ENCODE results near the gene SLC10A2. TPM values are rescaled to one million over a fixed set of nuclear protein-coding genes. Genes with fewer than 3 reads are reported as not detected.

SLC10A2 gene
- total RNA-seq, 1 donor from 2014 or later = not detected

- H3K4me1 Mint-ChIP-seq (ENCODE audit: unreplicated experiment) = no peaks in the 10 kb centered on the region
- H3K27ac Mint-ChIP-seq (ENCODE audit: unreplicated experiment) = no peak overlapping the region
- H3K4me3 Mint-ChIP-seq (ENCODE audit: unreplicated experiment) = no peak overlapping the region
- DNase-seq (ENCODE audit: low spot score) = no peak
- no peaks in the 10 kb centered on the region for H3K9me3 Mint-ChIP-seq (ENCODE audit: unreplicated experiment)
- H3K27me3 Mint-ChIP-seq (ENCODE audit: unreplicated experiment) = no peaks in the 10 kb centered on the region
- TF ChIP-seq, protein P1, sequence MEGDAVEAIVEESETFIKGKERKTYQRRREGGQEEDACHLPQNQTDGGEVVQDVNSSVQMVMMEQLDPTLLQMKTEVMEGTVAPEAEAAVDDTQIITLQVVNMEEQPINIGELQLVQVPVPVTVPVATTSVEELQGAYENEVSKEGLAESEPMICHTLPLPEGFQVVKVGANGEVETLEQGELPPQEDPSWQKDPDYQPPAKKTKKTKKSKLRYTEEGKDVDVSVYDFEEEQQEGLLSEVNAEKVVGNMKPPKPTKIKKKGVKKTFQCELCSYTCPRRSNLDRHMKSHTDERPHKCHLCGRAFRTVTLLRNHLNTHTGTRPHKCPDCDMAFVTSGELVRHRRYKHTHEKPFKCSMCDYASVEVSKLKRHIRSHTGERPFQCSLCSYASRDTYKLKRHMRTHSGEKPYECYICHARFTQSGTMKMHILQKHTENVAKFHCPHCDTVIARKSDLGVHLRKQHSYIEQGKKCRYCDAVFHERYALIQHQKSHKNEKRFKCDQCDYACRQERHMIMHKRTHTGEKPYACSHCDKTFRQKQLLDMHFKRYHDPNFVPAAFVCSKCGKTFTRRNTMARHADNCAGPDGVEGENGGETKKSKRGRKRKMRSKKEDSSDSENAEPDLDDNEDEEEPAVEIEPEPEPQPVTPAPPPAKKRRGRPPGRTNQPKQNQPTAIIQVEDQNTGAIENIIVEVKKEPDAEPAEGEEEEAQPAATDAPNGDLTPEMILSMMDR (IDR thresholded peaks at IDR 0.05; ENCODE audit: unreplicated experiment) = no peak
- H3K36me3 Mint-ChIP-seq (ENCODE audit: low read depth, unreplicated experiment) = no peaks in the 10 kb centered on the region
These were observed 2.6 kb upstream of the SLC10A2 start for GRCh38 chr13:103068836-103069235.

GRCh38 chr13:103067751-103068555 is 1.7 kb upstream of the SLC10A2 start:
- TF ChIP-seq, protein P1 (IDR thresholded peaks at IDR 0.05; ENCODE audit: unreplicated experiment) = no peak
- no peaks in the 10 kb centered on the region for H3K4me1 Mint-ChIP-seq (ENCODE audit: unreplicated experiment)
- no peaks in the 10 kb centered on the region for H3K9me3 Mint-ChIP-seq (ENCODE audit: unreplicated experiment)
- no peak overlapping the region for H3K27ac Mint-ChIP-seq (ENCODE audit: unreplicated experiment)
- no peak overlapping the region for H3K4me3 Mint-ChIP-seq (ENCODE audit: unreplicated experiment)
- DNase-seq (ENCODE audit: low spot score) = no peak
- H3K36me3 Mint-ChIP-seq (ENCODE audit: low read depth, unreplicated experiment) = no peaks in the 10 kb centered on the region
- no peaks in the 10 kb centered on the region for H3K27me3 Mint-ChIP-seq (ENCODE audit: unreplicated experiment)

GRCh38 chr13:103066781-103067345 is 646 bp upstream of the SLC10A2 start:
- Mint-ChIP-seq H3K9me3 (ENCODE audit: unreplicated experiment) (no peaks in the 10 kb centered on the region), H3K36me3 (ENCODE audit: low read depth, unreplicated experiment) (no peaks in the 10 kb centered on the region), H3K4me3 (ENCODE audit: unreplicated experiment) (no peak overlapping the region), H3K27me3 (ENCODE audit: unreplicated experiment) (no peaks in the 10 kb centered on the region), H3K27ac (ENCODE audit: unreplicated experiment) (no peak overlapping the region), H3K4me1 (ENCODE audit: unreplicated experiment) (peaks cover 4% of the 10 kb centered on the region)
- DNase-seq (ENCODE audit: low spot score) = no peak
- TF ChIP-seq, protein P1 (IDR thresholded peaks at IDR 0.05; ENCODE audit: unreplicated experiment) = no peak

GRCh38 chr13:103063376-103063775 is 2.8 kb downstream of the SLC10A2 start:
- Mint-ChIP-seq H3K4me1 (ENCODE audit: unreplicated experiment) (peaks cover 4% of the 10 kb centered on the region), H3K9me3 (ENCODE audit: unreplicated experiment) (no peaks in the 10 kb centered on the region), H3K27me3 (ENCODE audit: unreplicated experiment) (peaks cover 4% of the 10 kb centered on the region), H3K36me3 (ENCODE audit: low read depth, unreplicated experiment) (no peaks in the 10 kb centered on the region), H3K4me3 (ENCODE audit: unreplicated experiment) (no peak overlapping the region), H3K27ac (ENCODE audit: unreplicated experiment) (no peak overlapping the region)
- TF ChIP-seq, protein P1 (IDR thresholded peaks at IDR 0.05; ENCODE audit: unreplicated experiment) = no peak
- DNase-seq (ENCODE audit: low spot score) = no peak

- TF ChIP-seq, protein P1 (IDR thresholded peaks at IDR 0.05; ENCODE audit: unreplicated experiment) = no peak
- no peak for DNase-seq (ENCODE audit: low spot score)
- Mint-ChIP-seq H3K36me3 (ENCODE audit: low read depth, unreplicated experiment) (no peaks in the 10 kb centered on the region), H3K27me3 (ENCODE audit: unreplicated experiment) (peaks cover 5% of the 10 kb centered on the region), H3K4me1 (ENCODE audit: unreplicated experiment) (peaks cover 4% of the 10 kb centered on the region), H3K4me3 (ENCODE audit: unreplicated experiment) (no peak overlapping the region), H3K9me3 (ENCODE audit: unreplicated experiment) (peaks cover 3% of the 10 kb centered on the region), H3K27ac (ENCODE audit: unreplicated experiment) (no peak overlapping the region)
These were observed 4.1 kb downstream of the SLC10A2 start for GRCh38 chr13:103062079-103062478.

Data from endothelial cell (in vitro differentiated cells).